Activated CD8-positive, alpha-beta memory T cell treated with anti-CD3 and anti-CD28 coated beads for 4 hours (primary cell): Measurements from ENCODE around the gene SLCO1A2.

ENCODE experiments used
- DNase-seq, 2 donors: peaks; one replicate each; pipeline ENCODE4 v3.0.0-alpha.2; 2020; ENCODE audit warnings: low read depth in 2 of 2

Gene SLCO1A2

DNA sequence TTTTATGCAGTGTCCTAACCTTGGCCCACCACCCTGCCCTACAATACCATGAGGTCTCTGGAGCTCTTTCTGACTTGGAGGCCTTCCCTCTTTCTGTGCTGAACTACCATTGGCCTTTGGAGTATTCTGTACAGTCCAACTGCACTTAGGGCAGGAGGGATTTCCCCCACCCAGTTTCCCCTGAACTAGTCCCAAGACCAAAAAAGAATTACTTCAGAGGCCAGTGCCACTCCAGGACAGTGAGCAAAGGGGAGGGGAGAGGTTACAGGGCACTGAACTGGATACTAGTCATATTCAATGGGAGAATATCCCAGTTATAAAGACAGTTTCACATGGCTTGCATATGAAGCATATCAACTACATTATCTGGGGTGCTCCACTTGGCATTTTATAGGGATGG is 6.1 kb downstream of the SLCO1A2 start:
- DNase-seq: no peak

DNA sequence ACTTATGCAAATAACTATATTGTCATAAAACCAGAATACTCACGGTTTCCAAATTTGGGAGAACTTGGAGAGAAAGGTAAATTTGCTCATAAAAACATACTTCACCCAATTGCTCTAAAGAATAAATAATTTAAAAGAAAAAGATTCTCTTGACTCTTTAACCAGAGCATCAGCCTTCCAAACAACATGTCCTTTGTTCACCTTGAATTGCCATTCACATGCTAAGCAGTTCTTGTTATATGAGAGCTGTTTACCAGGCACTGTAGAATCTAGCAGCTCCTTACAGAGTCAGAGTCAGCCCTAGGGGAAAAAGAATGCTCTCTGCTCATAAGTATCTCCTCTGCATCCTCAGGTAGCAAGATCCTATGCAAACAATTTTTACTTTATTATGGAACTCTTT is 10.2 kb downstream of the SLCO1A2 start:
- DNase-seq: no peak

DNA sequence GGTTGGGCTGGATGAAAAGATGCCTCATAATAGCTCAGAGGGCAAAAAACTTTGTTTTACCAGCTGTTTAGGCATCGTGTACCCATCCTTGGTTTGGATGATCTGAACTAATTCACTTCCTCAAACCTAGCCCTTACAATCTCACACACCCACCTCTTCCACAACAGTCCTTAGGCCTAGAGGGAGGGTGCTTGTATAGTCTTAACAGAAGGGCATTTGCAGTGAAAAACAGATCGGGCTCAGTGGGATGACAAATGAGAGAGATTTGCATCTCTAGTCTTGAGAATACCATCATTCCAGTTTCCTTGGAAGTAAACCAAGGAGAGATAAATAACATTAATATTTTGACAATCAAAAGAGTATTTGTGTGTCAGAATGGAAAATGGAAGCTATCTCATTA is 11.0 kb downstream of the SLCO1A2 start:
- no peak for DNase-seq

DNA sequence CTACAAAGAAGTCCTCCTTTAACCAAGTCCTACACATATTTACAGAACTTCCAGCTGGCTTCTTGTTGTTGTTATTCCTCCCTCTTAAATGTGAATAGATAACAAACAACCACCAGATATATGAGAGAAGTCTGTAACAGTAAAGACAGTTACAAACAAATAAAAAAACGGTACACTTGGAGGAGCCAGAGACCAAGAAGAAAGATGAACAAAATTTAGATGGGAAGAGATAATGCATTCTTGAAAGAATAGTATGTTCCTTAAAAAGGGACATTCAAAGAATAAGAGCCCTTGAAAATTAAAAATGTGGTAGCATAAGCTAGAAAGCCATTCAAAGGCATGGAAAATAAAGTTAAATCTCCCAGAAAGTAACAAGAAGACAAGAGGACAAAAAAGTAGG is 25.9 kb downstream of the SLCO1A2 start:
- DNase-seq: no peak

GRCh38 chr12:21305661-21306060 is 29.1 kb downstream of the SLCO1A2 start:
- DNase-seq: no peak

GRCh38 chr12:21300632-21301031 is 34.1 kb downstream of the SLCO1A2 start:
- DNase-seq: no peak

DNA sequence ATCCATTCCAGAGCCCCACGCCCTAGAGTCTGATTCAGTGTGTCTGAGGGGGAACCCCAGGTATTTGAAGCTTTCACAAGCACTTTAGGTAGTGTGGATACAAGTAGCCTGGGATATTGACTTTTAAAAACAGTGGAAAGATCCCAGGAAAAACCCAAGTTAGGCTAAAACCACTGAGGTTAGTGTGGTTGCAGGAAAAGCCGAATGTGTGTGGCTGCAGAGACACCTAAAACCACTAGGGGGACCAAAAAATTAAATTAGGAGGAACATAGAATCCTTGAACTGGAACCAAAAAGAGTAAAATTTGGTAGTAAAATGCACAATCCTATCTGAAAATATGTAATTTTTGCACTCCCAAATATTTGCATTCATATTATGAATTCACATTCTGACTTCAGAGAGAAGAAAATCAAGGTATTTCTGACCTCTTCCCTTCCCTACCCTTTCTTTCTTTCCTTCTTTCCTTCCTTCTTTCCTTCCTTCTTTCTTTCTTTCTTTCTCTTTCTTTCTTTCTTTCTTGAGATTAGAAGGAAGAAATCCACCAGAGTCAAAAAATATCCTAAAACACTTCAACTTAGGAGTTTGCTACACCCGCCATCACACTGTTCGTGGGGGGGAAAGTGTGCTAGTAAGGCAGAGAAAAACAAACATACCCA is 37.8 kb downstream of the SLCO1A2 start:
- no peak for DNase-seq

DNA sequence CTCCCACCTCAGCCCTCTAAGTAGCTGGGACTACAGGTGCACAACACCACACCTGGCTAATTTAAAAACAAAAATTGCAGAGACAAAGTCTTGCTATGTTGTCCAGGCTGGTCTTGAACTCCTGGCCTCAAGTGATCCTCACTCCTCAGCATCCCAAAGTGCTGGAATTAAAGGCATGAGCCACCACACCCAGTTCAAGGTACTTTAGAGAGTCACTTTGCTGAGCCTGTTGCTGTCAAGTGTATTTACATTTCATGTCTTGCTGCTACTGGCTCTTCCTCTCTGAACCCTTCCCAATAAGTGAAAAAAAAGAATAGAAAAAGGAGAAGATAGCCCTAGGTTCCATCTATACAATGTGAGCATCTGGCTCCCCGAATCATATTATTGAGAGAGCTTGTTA is 38.4 kb downstream of the SLCO1A2 start:
- no peak for DNase-seq

DNA sequence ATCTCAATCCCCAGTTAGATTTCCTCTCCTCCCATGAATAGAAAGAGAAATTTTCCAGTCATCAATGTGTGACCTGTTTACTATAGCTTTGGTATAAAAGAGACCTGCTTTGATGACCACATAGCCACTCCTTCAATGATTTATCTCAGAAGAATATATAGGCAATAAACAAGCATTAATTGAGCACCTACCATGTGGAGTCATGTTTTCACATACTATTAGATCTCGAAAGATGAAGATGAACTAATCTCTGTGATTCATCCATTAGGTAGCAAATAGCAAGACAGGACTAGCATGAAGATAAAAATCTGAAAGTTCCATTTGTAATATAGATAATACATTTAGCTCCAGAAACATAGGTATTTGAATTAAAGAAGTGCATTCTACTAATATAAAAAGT is 40.5 kb downstream of the SLCO1A2 start:
- DNase-seq: no peak

DNA sequence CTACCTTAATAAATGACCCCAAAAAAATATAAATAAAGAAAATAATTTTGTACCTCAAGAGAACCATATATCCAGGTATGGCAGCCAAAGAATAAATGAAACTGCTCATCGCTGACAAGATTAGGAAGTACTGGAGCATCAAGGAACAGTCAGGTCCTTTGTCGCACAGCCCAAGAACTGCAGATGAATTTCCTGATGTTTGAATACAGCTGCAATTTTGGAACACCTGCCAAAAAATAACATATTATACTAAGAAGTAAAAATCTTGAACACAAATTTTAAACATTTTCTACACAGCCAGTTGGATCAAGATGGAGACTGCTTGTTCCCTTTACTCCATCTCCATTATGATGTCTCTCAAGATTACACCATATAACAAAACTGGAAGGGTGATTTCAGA is 42.6 kb downstream of the SLCO1A2 start:
- DNase-seq: no peak

- no peak for DNase-seq
Measured at GRCh38 chr12:21289698-21290097, 45.0 kb downstream of the SLCO1A2 start.

DNA sequence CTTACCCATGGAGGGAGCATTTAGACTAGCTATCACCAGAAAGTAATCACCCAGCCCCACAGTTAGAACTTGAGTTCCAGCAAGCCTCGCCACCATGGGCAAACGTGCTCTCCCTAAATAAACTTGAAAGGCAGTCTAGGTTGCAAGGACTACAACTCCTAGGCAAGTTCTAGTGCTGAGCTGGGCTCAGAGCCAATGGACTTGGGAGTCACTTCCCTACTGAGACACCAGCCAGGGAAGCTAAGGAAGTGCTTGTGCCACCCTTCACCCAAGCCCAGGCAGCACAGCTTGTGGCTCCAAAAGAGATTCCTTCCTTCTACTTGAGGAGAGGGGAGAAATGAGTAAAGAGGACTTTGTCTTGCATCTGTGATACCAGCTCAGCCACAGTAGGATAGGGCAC is 57.9 kb downstream of the SLCO1A2 start:
- no peak for DNase-seq

DNA sequence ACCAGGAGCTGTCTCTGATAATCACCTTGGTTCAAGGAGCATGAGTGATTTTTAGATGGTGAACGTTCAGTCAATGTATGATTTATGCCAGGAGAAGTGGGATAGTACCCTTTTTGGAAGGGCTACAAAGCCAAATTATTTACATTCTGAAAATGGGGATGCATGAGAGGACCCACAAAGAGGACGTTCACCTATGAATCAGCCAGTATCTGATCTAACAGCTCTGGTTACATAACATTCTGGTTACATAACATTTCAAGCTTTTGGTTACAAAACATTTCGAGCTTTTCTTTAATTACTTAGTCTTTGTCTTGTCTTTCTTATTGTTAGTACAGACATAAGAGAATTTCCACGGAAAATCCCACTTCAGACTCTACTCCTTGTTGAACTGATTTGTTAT is 68.8 kb downstream of the SLCO1A2 start:
- no peak for DNase-seq

DNA sequence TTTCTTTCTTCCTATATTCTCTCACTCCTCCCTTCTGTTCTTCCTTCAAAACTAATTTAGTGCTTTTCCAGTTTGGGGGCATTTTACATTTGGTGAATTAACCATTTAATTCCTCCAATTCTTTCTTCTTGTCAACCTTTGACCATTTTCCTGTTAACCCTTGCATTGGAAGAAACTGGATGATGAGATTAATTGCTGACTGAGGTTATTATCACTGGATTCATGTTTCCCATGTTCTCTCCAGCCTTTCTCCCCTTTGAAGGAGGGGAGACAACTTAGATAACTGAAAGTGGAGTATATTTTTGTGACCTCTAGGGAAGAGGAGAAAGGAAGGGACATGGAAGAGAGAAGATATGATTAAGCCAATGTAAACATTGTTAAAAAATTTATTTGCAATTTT is 70.5 kb downstream of the SLCO1A2 start:
- no peak for DNase-seq

DNA sequence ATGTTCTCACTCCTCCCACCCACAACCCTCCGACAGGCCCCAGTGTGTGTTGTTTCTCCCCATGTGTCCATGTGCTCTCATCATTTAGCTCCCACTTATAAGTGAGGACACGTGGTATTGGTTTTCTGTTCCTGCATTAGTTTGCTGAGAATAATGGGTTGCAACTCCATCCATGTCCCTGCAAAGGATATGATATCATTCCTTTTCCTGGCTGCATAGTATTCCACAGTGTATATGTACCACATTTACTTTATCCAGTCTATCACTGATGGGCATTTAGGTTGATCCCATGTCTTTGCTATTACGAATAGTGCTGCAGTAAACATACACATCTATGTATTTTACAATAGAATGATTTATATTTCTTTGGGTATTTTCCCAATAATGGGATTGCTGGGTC is 77.5 kb downstream of the SLCO1A2 start:
- no peak for DNase-seq

- DNase-seq: no peak
Measured at GRCh38 chr12:21252070-21252469, 82.6 kb downstream of the SLCO1A2 start.

GRCh38 chr12:21248679-21249078 is 86.0 kb downstream of the SLCO1A2 start:
- no peak for DNase-seq

DNA sequence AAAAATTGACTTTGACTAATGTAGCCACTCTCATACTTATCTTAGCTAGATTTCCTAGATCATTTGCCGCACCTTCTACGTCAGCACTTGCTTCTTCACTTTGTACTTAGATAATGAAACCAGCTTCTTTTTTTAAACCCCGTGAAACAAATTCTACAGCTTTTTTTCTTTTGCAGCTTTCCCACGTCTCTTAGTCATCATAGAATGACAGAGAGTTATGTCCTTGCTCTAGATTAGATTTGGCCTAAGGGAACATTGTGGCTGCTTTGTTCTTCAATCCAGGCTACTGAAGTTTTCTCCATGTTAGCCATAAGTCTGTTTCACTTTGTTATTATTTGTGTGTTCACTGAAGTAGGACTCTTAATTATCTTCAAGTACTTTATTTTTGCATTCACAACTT is 94.9 kb downstream of the SLCO1A2 start:
- no peak for DNase-seq

GRCh38 chr12:21234395-21234794 is 100.3 kb downstream of the SLCO1A2 start:
- DNase-seq: no peak

DNA sequence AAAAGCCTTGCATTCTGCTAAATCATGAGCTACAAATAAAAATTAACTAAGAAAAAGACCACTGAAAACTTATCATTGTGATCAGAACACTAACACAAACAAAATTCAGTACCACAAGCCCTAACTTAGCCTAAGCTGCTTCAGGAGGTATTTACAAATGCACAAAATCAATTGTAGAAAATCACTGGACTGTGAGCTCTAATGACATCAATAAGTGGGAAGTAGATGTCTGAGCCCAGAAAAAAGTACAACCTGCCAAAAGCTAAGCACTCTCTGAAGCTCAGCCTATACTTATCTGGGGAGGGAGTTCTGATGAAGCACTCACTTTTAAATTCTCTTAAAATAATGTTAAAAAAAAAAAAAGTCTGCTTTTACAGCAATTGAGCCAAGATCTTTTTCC is 110.8 kb downstream of the SLCO1A2 start:
- DNase-seq: no peak

DNA sequence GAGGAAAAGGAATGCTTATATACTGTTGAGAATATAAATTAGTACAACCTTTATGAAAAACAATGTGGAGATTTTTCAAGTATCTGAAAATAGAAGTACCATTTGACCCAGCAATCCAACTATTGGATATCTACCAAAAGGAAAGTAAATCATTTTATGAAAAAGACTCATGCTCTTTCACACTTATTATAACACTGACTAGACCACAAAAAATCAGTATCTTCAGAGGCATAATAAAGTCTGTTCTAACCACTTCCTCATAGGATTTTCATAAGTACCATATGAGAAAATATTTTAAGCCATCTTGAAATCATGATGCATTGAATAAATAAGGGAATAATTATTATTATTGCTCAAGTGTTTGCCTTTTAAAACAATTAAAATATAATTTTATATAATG is 112.9 kb downstream of the SLCO1A2 start:
- DNase-seq: no peak

DNA sequence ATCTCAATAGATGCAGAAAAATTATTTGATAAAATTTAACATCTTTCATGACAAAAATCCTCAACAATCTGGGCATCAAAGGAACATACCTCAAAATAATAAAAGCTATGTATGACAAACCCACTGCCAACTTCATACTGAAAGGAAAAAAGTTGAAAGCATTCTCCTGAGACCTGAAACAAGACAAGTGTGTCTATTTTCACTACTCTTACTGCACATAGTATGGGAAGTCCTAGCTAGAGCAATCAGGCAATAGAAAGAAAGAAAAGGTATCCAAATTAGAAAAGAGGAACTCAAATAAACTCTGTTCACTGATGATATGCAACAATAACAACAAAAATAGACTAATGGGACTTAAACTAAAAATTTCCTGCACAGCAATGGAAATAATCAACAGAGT is 113.6 kb downstream of the SLCO1A2 start:
- DNase-seq: no peak

- no peak for DNase-seq
Measured at GRCh38 chr12:21220266-21220665, 114.5 kb downstream of the SLCO1A2 start.

GRCh38 chr12:21219206-21219605 is 115.5 kb downstream of the SLCO1A2 start:
- DNase-seq: no peak
